HFF-Myc (cell line): Measurements from ENCODE around the gene ARID5B.

Experiments
- DNase-seq: peaks from one replicate; pipeline ENCODE4 v3.0.0-alpha.2; 2011; ENCODE audit warnings: low read depth; ENCODE audit errors: extremely low read depth
- H3K4me3 ChIP-seq: replicated peaks from 2 replicates; pipeline ENCODE4 v1.5.1; 2011; ENCODE audit warnings: low read depth, mild to moderate bottlenecking, control low read depth, low read length
- TF ChIP-seq, protein P1 (sequence below): IDR thresholded peaks from 2 replicates; pipeline ENCODE4 v1.5.1; 2012; ENCODE audit warnings: mild to moderate bottlenecking, low read depth, low read length, control low read depth; ENCODE audit errors: missing control alignments

The ARID5B gene

DNA sequence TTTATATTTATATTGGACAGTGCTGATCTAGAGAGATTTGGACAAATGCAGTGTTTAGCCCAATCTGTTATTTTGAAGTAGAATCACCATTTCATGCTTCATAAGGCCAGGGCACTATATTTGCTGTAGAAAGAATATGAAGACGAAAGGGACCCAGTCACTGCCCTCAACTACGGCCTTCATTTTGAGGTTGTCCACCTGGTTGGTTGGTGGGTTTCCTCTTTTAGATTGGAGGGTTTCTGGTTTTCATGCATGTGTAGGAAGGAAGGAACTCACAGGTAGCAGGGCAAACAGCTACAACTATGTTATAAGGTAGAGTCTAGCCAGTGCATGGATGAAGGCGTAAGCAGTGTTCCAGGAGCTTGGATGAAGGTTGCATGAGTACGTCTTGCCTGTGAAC lies 56.3 kb downstream of the ARID5B start:
- no peak overlapping the region for H3K4me3 ChIP-seq
- no peak for DNase-seq
- TF ChIP-seq, protein P1, sequence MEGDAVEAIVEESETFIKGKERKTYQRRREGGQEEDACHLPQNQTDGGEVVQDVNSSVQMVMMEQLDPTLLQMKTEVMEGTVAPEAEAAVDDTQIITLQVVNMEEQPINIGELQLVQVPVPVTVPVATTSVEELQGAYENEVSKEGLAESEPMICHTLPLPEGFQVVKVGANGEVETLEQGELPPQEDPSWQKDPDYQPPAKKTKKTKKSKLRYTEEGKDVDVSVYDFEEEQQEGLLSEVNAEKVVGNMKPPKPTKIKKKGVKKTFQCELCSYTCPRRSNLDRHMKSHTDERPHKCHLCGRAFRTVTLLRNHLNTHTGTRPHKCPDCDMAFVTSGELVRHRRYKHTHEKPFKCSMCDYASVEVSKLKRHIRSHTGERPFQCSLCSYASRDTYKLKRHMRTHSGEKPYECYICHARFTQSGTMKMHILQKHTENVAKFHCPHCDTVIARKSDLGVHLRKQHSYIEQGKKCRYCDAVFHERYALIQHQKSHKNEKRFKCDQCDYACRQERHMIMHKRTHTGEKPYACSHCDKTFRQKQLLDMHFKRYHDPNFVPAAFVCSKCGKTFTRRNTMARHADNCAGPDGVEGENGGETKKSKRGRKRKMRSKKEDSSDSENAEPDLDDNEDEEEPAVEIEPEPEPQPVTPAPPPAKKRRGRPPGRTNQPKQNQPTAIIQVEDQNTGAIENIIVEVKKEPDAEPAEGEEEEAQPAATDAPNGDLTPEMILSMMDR = no peak

DNA sequence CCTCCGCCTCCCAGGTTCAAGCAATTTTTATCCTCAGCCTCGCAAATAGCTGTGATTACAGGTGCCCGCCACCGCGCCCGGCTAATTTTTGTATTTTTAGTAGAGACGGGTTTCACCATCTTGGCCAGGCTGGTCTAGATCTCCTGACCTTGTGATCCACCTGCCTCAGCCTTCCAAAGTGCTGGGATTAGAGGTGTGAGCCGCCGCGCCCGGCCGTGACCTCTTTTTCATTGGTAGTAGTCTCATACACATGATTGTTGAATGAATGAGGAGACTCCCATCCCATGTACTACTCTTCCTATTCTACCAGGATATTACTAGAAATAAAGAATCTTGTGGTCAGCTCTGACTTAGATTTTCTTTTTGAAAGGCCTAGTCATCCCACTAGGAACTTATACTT lies 56.8 kb downstream of the ARID5B start:
- DNase-seq = no peak
- no peak overlapping the region for H3K4me3 ChIP-seq
- TF ChIP-seq, protein P1 = no peak

DNA sequence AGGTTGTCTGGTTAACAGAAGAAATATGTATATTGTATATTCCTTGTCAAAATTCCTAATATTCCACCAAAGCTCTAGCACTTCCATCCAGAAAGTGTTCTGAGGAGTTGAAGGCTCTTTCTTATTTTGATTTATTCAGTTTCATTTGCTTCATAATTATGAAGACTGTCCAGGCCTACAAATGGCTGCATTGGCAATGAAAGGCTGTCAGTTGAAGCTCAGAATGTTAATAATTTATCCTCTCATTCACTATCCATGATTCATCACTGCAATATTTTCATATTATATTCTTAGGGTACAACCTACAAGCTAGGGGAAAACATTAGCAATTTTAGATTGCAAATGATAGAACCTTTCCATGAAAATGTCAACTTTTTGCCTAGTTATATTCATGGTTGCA lies 57.3 kb downstream of the ARID5B start:
- TF ChIP-seq, protein P1 = no peak
- H3K4me3 ChIP-seq = no peak overlapping the region
- DNase-seq = no peak

DNA sequence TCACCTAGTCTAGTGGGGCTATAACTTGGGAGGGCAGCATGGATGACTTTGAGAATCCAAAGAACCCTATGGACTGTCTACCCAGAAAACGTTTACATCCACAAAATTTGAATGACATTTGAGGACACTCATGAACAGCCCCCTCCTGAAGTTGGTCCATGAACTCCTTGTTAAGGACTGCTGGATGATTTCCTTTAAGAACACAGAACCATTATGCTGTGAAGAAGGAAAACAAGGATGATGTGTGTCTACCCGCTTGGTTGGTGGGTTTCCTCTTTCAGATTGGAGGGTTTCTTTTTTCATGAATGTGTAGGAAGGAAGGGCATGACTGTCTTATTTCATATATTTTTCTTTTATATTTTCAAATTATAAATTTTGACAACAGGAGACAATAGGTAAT lies 58.3 kb downstream of the ARID5B start:
- TF ChIP-seq, protein P1 = no peak
- no peak overlapping the region for H3K4me3 ChIP-seq
- DNase-seq = no peak

DNA sequence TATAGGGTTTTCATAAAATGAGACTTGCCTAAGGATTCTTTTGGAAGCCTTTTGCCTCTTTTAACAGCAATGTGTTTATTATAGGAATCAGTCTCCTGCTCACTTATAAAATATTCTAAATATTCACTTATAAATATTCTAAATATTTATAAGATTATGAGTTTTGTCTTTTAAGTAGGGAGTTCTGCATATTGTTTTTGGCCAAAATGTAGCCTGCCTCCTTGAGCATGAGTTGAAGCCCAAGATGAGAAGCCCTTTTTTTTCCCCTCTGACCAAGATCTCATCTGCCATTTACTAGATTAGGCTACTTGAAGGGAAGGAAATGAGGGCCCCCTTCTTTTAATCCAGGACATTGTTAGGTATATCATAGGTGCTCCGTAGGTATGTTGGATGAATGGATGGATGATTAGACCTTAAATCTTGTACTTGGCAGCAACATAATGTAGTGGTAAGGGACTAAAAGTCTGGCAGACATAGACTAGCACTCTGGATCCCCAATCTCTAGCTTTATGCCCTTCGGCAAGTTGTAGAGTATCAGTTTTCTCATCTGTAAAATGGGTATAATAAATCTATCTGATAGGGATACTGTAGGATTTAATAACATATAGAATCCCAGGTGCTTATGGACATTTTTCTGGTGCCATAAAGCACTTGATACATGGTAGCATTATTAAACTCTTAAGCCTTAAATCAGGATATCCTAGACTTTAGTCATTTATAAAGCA lies 59.1 kb downstream of the ARID5B start:
- no peak overlapping the region for H3K4me3 ChIP-seq
- TF ChIP-seq, protein P1 = no peak
- DNase-seq = no peak

DNA sequence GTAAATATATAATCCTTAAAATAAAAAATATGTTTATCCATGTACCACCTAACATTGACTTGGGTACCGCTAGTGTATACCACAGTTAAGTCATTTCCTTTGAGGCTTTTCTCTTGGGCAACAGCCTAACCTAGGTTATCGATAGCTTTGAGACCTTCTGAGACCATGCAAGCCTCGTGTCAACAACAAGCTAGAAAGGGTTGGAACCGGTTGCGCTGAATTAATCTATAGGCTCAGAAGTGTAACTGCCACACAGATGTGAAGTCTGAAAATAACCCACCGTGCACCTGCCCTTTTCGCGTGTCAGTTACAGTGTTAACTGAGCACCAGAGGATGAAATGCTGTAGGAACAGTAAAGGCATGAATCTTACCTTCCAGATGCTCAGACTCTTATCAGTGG lies 59.8 kb downstream of the ARID5B start:
- TF ChIP-seq, protein P1 = no peak
- no peak overlapping the region for H3K4me3 ChIP-seq
- DNase-seq = no peak

DNA sequence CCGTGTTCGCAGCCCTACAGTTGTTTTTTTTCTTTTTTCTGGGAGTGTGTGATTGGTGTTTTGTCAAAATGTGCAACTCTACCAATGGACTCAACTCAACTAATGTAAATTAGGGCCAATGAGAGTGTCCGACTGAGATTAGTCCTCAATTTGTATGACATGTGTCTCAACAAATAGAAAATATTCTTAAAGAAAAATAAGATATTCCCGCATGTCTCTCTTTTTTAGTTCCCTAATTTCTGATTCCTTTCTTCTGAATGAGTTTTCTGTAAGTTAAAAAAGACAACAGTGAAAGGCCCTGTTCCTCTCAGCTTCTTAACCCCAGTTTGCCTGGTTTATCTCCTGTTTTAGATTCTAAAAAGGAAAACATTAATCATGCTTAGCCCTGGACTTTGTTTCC lies 61.5 kb downstream of the ARID5B start:
- H3K4me3 ChIP-seq = no peak overlapping the region
- no peak for DNase-seq
- TF ChIP-seq, protein P1 = no peak
